NCI-H748 (cell line): ENCODE measurements around the gene UBASH3B.
A peak's percentile ranks its signal among the peaks of the same experiment; 100 is the strongest.

Experiments used
- DNase-seq: peaks from one replicate; lab custom pipeline; 2025; ENCODE audit not compliant: unreplicated experiment; lab: John Stamatoyannopoulos, UW

UBASH3B gene

DNA sequence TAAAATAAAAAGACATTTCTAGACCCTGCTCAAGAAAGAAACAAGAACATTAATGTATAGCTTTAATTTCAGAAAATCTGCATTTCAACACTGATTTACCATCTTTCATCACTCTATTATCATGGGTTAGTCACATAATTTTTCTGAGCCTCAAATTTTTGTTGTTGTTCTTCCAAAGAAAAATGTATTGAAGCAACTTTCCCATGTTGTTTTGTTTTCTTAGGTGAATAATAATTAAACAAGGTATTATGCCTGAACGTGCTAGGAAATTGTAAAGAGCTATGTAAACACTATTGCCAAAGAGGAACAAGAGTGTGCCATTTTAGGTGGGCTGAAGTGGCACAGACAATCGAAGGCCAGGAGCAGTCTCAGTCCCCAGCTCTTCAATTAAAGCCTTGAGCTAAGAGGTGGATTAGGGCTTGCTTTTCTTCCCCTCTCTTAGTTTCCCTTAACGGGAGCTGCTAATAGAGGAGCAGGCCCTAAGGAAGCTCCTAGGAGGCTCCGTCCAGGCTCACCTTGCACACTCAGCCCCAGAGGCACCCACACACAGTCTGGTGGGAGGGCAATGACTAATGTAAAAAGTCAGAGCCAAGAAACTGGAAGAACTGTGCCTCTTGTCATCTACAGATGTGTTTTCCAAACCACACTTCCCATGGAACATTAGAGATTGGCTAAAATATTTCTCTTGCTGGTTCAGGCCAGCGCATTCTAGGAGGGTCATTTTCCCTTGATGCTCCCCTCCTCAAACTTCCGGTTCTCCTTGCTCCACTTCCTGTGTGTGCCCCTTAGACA, 8.8 kb upstream of the UBASH3B start:
- no peak for DNase-seq

GRCh38 chr11:122647736-122648275, 7.7 kb upstream of the UBASH3B start:
- no peak for DNase-seq

DNA sequence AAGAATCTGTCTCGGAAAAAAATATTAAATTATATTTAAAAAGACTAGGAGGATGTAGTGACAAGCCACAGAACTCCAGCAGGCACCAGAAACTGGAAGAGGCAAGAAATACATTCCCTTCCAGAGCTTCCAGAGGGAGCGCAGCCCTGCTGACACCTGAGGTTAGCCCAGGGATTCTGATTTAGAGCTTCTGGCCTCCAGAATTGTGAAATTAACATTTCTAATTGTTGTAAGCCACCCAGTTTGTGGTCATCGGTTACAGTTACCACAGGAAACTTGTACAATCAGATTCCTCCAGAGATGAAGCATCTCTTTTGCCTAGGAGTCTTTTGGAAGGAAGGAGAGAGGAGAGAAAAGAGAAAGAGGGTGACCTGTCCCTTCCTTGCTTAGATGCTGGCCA, 6.4 kb upstream of the UBASH3B start:
- no peak for DNase-seq

GRCh38 chr11:122650619-122651018, 4.9 kb upstream of the UBASH3B start:
- no peak for DNase-seq

- DNase-seq = no peak
Measured at GRCh38 chr11:122652495-122652894, 3.0 kb upstream of the UBASH3B start.

DNA sequence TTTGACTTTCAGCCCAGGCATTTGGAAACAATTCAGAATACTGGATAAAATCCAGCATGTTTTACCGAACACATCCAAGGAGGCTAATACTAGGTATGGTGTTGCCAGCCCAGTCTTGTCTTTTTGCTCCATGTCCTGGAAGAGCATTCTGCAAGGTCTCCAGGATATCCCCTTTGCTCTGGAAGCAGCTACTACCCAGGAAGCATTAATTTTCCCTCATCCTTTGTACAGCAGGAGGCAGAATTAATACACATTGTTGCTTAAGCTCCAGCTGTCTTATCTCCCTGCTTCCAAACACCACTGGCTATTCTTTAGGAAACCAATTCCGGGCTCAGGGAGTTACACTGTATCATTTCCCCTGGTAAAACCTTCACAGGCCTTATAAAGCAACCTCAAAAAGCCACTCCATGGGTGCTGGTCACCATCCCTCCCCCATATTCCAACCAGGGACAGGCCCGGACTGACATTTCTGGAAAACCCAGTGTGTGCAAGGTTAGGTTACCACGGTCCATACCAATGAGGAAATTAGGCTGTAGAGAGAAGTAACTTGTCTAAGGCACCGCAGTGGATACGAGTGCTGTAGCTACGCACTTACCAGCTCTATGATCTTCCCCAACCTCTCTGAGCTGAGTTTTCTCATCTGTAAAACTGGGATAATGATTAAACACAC, 1.5 kb upstream of the UBASH3B start:
- no peak for DNase-seq

GRCh38 chr11:122656073-122656630, 630 bp downstream of the UBASH3B start:
- peak; percentile 46 for DNase-seq

DNA sequence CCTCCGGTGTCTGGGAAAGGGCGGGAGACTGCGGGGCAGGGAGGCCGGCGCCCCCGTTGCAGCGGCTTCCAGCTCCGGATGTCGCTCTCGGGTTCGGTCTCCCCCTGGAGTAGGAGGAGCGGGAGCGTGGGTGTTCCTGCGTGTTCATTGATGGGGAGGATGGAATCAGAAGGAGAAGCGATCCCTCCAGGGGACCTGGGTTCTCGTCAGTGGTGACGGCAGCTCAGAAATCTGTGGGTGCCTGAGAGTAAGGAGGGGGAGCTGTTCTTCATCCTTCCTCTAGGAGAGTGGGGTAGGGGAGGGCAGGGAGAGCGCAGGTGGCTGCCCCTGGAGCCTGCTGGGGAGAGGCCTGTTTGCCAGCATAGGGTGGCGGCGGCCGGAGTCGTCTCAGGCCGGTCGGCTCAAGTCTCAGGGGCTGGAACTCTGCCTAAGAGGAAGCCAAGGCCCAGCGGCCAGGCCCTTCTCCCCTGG, 1.1 kb downstream of the UBASH3B start:
- no peak for DNase-seq

GRCh38 chr11:122659676-122660554, 4.4 kb downstream of the UBASH3B start:
- DNase-seq = no peak

DNA sequence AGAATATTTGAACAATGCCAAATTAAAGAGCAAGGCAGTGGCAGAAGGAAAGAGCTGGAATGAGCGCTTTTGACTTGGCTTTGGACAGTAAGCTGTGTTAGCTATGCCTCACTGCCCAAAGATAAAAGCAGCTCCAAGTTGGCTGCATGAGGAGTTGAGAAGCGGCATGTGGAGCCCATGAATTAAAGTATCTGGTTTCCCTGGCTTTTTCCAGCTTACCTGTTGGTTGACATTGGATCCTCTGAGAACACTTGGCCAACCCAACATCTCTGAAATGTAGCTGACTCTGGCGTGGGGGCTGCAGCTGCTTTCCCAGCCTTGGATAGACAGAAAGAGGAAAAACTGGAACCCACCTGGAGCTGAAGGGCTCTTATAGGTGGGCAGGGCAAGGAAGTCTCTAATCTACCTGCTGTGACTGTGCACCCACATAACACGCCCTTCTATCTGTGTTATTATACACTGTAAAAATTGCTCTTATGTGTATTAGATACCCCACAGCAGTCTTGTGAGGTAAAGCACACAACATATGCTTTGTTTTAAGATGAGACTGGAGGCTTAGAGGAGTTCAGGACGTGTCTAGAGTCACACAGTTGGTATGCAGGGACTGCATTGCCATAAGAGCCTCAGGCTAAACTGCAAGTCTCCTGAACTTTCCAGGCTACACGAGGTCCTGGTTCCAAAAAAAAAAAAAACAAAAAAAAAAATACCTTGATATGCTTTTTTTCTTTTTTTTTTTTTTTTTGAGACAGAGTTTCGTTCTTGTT, 5.8 kb downstream of the UBASH3B start:
- peak; percentile 41 for DNase-seq

GRCh38 chr11:122663056-122663740, 7.7 kb downstream of the UBASH3B start:
- DNase-seq = no peak

DNA sequence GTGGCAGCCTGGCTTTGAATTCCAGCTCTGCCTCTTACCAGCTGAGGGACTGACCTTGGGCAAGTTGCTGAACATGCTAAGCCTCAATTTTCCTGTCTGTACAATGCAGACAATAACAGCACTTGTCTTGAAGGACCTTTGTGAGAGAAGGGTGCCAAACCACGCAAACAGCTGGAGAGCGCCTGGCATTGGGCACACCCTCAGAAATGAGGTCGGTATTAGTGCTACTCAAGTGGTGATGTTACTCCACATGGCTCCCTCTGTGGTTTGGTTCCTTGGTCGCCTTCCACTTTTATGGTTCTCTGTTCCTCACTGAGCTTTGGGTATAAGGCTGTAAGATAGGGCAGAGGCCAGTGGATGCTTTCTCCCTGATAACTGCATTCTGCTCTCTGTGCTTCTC, 8.2 kb downstream of the UBASH3B start:
- DNase-seq = no peak

DNA sequence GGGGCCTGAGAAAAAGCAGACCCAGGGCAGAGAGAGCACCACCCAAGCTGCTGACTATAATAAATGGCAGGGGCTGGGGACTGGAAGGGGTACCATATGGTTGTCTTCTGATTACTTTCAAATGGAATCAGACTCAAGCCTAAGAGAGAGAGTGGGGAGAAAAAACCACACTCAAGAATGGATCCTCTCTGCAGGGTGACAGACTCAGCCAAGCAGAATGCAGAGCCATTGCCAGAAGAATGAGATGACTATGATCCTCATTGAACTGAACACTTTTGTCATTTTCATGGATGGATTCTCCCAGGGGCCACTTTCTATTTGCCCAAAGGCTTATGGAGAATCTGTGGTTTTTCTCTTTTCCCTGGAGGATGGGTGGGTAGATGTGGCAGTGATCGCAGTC, 8.7 kb downstream of the UBASH3B start:
- DNase-seq = no peak

DNA sequence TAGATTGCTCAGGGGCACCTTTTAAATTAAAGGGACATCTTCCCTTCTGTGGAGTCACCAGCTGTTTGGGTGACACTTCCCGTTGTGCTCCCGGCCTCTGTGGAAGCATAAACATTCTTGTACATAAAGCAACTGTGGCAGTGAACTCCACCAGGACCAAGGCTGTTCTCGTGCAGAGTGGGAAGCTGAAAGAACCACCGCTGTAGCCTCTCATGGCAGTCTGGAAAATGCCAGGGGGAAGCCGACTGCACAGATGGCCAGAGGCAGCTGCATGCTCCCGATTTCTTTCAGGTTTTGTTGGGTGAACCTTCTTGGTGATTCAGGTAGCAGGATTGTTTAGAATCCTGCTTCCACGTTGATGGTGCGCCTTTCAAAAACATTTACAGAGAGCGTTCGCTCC, 10.3 kb downstream of the UBASH3B start:
- DNase-seq = no peak

DNA sequence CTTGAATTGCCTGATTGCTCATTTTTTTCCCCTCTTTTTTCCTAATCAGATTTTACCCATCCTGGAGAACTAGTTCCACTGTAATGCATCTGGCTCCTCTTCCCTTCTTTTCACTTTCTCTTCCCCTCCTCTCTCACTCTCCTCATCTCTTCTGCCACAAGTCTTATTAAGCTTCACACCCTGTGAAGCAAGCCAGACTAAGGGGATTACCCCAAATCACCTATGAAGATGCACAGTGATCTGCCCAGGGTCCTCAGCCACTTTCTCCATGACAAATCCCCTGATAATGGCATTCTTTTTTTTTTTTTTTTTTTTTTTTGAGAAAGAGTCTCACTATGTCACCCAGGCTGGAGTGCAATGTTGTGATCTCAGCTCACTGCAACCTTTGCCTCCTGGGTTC, 11.2 kb downstream of the UBASH3B start:
- DNase-seq = no peak

DNA sequence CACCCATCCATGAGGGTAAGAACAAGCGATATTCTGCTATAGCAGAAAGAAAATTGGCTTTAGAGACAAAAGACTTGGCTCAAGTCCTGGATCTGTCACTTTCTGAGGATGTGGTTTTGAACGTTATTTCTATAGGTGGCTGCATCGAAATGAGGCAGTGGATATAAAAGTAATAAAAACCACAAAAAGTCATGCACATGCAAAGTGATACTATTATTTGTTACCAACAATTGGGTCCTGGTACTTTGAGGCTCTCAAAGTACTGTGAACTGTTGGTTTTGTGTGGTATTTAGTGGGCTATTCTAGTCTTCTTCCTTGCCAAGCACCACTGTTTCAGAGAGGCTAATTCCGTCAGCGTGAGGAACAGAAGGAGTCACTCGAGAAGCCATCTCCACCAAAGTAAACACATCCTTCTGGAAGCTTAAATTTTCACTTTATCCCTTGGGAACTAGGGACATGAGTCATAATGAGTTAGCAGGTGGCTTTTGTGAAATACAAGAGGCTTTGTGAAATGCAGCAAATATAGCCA, 13.1 kb downstream of the UBASH3B start:
- no peak for DNase-seq

- DNase-seq = no peak
Measured at GRCh38 chr11:122670131-122670530, 14.6 kb downstream of the UBASH3B start.

DNA sequence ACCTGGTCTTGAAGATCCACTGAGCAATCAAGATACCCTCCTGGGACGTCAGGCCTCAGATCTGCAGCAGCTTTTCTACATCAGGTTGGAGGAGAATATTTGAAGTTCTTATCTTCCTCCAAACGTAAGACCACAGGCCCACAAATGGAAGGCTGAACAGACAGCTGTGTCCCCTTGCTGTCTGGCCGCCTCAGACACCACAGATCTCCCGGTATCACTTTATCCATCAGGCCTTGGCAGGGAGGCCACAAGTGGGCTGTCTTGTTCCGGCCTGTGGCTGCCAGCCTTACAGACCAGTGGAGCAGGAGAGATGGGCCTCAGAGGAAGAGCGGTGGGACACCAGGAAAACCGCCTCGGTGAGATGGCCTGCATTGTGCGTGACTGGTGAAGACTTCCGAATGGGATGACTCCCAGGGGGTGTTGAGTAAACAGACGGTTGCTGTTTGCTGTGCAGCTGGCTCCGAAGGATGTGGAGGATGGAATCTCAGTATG, 15.9 kb downstream of the UBASH3B start:
- DNase-seq = no peak

- no peak for DNase-seq
Measured at GRCh38 chr11:122672892-122673291, 17.4 kb downstream of the UBASH3B start.
